Measurements from ENCODE around the gene ZCCHC13.

DNA sequence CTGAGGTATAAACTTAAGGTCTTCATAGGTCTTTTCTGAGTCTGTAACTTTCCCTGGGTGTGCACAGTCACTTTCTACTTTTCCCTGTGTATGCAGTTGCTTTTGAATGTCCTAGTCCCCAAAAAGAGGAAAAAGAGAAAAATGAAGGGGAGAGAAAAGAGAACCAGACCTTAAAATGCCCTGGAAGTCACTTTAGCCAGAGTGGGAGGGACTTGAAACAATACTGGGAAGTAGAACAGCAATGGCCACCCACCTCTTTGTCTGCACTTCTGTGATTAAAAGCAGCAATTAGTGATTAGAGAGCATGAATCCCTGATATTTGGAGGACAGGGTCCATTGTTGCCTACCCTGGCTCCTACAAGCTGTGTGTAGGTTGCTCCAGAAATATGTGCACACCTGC, 36.1 kb downstream of the ZCCHC13 start:
- TF ChIP-seq POLR2AphosphoS5 (IDR thresholded peaks at IDR 0.05; ENCODE audit: low read depth, low read length), result no peak
- no peak for TF ChIP-seq POLR2A (IDR thresholded peaks at IDR 0.05; ENCODE audit: low read depth, low read length)
- no peak for TF ChIP-seq PAX5 (IDR thresholded peaks at IDR 0.05; ENCODE audit: insufficient read depth, low read length, severe bottlenecking)
- no peak for TF ChIP-seq SPI1 (IDR thresholded peaks at IDR 0.05; ENCODE audit: low read depth, low read length)
